Parathyroid adenoma (tissue), 2 donors: ENCODE results near the gene AQP3.
"Not testable (repeated sequence)": the region's sequence is repeated elsewhere in the genome, so short reads cannot be mapped to it uniquely, and the experiment has no call there.

Source experiments
- H2AFZ ChIP-seq: fragments of 300-600 bp; sonication (generic); one replicate; pipeline ENCODE4 v1.7.0; 2017; ENCODE audit warnings: antibody characterized with exemption, mild to moderate bottlenecking
- H3K27ac ChIP-seq: fragments of 300-600 bp; sonication (generic); one replicate; pipeline ENCODE4 v1.7.0; 2017
- H3K27me3 ChIP-seq: fragments of 300-600 bp; sonication (generic); one replicate; pipeline ENCODE4 v1.7.0; 2017; ENCODE audit warnings: low read length; ENCODE audit not compliant: control insufficient read depth, insufficient read depth
- H3K36me3 ChIP-seq: fragments of 300-600 bp; sonication (generic); one replicate; pipeline ENCODE4 v1.7.0; 2017; ENCODE audit warnings: low read length; ENCODE audit not compliant: control insufficient read depth, insufficient read depth
- H3K4me1 ChIP-seq: fragments of 300-600 bp; sonication (generic); one replicate; pipeline ENCODE4 v1.7.0; 2017; ENCODE audit warnings: control low read depth
- H3K4me2 ChIP-seq: fragments of 300-600 bp; sonication (generic); one replicate; pipeline ENCODE4 v1.7.0; 2017; ENCODE audit warnings: low read length
- H3K4me3 ChIP-seq: fragments of 300-600 bp; sonication (generic); one replicate; pipeline ENCODE4 v1.7.0; 2017; ENCODE audit warnings: low read depth, low read length
- H3K79me2 ChIP-seq: fragments of 300-600 bp; sonication (generic); one replicate; pipeline ENCODE4 v1.7.0; 2017; ENCODE audit warnings: control low read depth
- H3K9ac ChIP-seq: fragments of 300-600 bp; sonication (generic); one replicate; pipeline ENCODE4 v1.7.0; 2017; ENCODE audit warnings: mild to moderate bottlenecking
- H3K9me3 ChIP-seq: fragments of 300-600 bp; sonication (generic); one replicate; pipeline ENCODE4 v1.7.0; 2017; ENCODE audit warnings: low read length; ENCODE audit not compliant: control insufficient read depth
- TF ChIP-seq, protein P1 (sequence below): fragments of 300-600 bp; sonication (generic); IDR thresholded peaks from one replicate; pipeline ENCODE4 v1.7.0; 2017; ENCODE audit warnings: antibody characterized with exemption, mild to moderate bottlenecking
- donor health status: primary hyperparathyroidism.

AQP3 gene

DNA sequence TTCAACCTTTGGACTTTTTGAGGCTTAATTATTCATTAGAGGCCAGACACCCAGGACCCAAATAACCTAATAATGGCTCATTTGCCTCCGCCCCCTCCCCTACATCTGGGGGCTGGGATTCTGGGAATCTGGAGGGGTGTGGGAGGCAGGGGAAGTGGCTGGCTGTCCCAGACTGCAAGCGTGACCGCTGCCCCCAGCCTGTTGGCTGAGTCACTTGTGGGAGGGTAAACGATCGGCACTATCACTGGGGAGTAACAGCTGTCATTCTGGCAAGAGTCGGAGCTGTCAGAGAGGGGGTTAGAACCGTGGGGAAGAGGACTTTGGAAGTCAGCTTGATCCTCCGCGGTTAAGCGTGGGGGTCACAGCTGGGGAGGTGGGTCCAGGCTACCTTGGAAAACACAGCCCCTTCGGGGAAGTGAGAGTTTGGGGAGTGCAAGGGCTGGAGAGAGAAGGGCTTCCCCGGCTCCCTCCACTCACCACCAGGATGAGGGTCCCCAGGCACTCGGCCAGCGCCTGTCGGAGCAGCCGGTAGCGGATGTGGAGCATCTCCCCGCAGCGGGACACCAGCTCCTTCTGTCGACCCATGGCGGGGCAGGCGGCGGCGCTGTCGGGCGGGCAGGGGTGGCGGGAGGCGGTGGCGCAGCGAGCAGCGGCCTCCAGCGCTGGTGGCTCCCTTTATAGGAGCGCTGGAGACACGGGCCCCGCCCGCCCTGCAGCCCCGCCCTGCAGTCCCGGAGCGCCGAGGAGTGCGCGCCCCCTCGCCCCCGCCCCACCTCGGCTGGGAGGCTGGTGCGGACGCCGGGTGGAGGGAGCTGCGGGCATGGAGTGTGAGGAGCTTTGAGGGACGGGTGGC, at the start of gene AQP3:
Gene AQP3 (minus strand): TSS at position 648 of the 853 bp plus-strand sequence. CDS start 63 bp downstream, at position 585.
- TF ChIP-seq, protein P1, sequence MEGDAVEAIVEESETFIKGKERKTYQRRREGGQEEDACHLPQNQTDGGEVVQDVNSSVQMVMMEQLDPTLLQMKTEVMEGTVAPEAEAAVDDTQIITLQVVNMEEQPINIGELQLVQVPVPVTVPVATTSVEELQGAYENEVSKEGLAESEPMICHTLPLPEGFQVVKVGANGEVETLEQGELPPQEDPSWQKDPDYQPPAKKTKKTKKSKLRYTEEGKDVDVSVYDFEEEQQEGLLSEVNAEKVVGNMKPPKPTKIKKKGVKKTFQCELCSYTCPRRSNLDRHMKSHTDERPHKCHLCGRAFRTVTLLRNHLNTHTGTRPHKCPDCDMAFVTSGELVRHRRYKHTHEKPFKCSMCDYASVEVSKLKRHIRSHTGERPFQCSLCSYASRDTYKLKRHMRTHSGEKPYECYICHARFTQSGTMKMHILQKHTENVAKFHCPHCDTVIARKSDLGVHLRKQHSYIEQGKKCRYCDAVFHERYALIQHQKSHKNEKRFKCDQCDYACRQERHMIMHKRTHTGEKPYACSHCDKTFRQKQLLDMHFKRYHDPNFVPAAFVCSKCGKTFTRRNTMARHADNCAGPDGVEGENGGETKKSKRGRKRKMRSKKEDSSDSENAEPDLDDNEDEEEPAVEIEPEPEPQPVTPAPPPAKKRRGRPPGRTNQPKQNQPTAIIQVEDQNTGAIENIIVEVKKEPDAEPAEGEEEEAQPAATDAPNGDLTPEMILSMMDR, result peak; percentile 40
- H3K4me3 ChIP-seq, result peak within 1 kb of the TSS; percentile 19
- peak within 1 kb of the TSS; percentile 32 for H3K4me2 ChIP-seq
- H3K4me1 ChIP-seq, result peaks cover 17% of the 10 kb centered on the region
- H3K27me3 ChIP-seq, result no peaks in the 10 kb centered on the region
- peak within 1 kb of the TSS; percentile 15 for H3K27ac ChIP-seq
- H3K79me2 ChIP-seq, result no peaks in the 10 kb centered on the region
- no peaks in the 10 kb centered on the region for H3K9me3 ChIP-seq
- no peak within 1 kb of the TSS for H3K9ac ChIP-seq
- H2AFZ ChIP-seq, result peak within 1 kb of the TSS; percentile 78
- no peaks in the 10 kb centered on the region for H3K36me3 ChIP-seq

DNA sequence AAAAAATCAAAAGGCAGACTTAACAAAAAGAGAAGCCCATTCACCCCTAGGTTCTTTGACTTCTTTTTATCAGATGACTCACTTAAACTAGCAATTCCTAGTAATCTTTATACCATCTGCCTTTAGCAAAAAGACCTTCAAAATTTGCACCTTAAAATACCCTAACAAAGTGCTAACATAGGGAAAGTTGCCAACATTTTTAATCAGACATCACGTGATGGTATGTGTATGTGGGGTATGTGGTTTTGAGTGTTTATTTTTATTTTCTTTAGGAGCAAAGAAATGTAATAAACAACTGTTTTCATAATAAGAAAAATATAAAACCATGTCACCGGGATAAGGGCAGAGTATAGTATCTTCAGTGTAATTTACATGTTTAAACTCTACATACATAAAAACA, 46.4 kb upstream of the AQP3 start:
- H3K36me3 ChIP-seq, H3K4me2 ChIP-seq, H3K9me3 ChIP-seq, H3K27ac ChIP-seq, H3K4me1 ChIP-seq, H3K27me3 ChIP-seq, H3K79me2 ChIP-seq, H3K4me3 ChIP-seq, H2AFZ ChIP-seq, H3K9ac ChIP-seq: not testable (repeated sequence)

DNA sequence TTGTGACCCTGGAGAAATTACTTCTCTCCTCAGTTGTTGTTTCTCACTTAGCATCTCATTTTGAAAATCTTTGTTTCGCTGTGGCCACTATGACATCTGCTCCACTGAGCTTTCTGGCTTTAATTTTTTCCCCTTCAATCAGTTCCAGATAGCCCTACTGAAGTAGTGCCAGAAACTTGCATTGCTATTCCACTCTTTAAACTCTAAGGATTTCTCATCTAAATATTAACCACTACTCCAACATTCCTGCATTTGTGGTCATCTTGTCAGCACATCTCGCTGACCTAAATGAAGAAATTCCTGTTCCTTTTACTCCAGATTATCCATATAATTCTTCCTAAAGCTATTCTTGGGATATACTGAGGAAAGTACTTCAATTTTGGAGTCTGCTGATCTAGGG, 41.7 kb upstream of the AQP3 start:
- H3K27ac ChIP-seq, result no peak overlapping the region
- no peaks in the 10 kb centered on the region for H3K9me3 ChIP-seq
- no peak overlapping the region for H2AFZ ChIP-seq
- H3K4me2 ChIP-seq, result no peak overlapping the region
- H3K36me3 ChIP-seq, result no peaks in the 10 kb centered on the region
- H3K79me2 ChIP-seq, result no peaks in the 10 kb centered on the region
- TF ChIP-seq, protein P1, result no peak
- no peaks in the 10 kb centered on the region for H3K4me1 ChIP-seq
- H3K27me3 ChIP-seq, result no peaks in the 10 kb centered on the region
- H3K4me3 ChIP-seq, result no peak overlapping the region
- H3K9ac ChIP-seq, result no peak overlapping the region

DNA sequence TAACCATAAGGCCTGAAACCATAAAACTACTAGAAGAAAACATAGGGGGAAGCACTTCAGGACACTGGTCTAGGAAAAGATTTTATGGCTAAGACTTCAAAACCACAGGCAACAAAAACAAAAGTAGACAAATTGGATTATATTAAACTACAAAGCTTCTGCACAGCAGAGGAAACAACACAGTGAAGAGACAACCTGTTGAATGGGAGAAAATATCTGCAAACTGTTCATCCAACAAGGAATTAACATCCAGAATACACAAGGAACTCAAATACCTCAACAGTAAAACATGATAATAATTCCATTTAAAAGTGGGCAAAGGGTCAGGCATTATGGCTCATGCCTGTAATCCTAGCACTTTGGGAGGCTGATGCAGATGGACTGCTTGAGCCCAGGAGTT, 37.9 kb upstream of the AQP3 start:
- not testable (repeated sequence) for H3K9ac ChIP-seq, H3K4me2 ChIP-seq, H3K79me2 ChIP-seq, H3K4me3 ChIP-seq, H3K4me1 ChIP-seq, H3K27me3 ChIP-seq, H3K27ac ChIP-seq, H2AFZ ChIP-seq, H3K36me3 ChIP-seq, H3K9me3 ChIP-seq

DNA sequence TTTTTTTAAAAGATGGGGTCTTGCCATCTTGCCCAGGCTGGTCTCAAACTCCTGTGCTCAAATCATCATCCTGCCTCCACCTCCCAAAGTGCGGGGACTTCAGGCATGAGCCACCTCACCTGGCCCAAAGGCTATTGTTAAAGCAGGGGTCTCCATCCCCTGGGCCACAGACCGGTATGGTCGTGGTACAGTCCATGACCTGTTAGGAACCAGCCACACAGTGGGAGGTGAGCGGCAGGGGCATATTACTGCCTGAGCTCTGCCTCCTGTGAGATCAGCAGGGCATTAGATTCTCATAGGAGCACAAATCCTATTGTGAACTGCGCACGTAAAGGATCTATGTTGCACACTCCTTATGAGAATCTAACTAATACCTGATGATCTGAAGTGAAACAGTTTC, 33.6 kb upstream of the AQP3 start:
- no peak overlapping the region for H3K9ac ChIP-seq
- H3K9me3 ChIP-seq, result no peaks in the 10 kb centered on the region
- no peak overlapping the region for H3K4me2 ChIP-seq
- H3K27ac ChIP-seq, result no peak overlapping the region
- no peaks in the 10 kb centered on the region for H3K4me1 ChIP-seq
- no peaks in the 10 kb centered on the region for H3K27me3 ChIP-seq
- no peak overlapping the region for H3K4me3 ChIP-seq
- H2AFZ ChIP-seq, result no peak overlapping the region
- H3K36me3 ChIP-seq, result no peaks in the 10 kb centered on the region
- TF ChIP-seq, protein P1, result no peak
- H3K79me2 ChIP-seq, result no peaks in the 10 kb centered on the region

GRCh38 chr9:33480106-33480505, 32.7 kb upstream of the AQP3 start:
- no peaks in the 10 kb centered on the region for H3K9me3 ChIP-seq

More at GRCh38 chr9:33480106-33480505, 32.7 kb upstream of the AQP3 start:
- H3K36me3 ChIP-seq, result no peaks in the 10 kb centered on the region
- no peaks in the 10 kb centered on the region for H3K27me3 ChIP-seq
- H3K27ac ChIP-seq, result no peak overlapping the region
- H3K4me2 ChIP-seq, result no peak overlapping the region
- H3K79me2 ChIP-seq, result no peaks in the 10 kb centered on the region
- H3K4me3 ChIP-seq, result no peak overlapping the region
- no peak overlapping the region for H2AFZ ChIP-seq
- no peaks in the 10 kb centered on the region for H3K4me1 ChIP-seq
- TF ChIP-seq, protein P1, result no peak
- H3K9ac ChIP-seq, result no peak overlapping the region
